Aorta (tissue), 5 donors: ENCODE results near the gene SH2B3. TPM values are rescaled to one million over a fixed set of nuclear protein-coding genes. Genes with fewer than 3 reads are reported as not detected.

ENCODE experiments used
- ATAC-seq: fragments of 200-7000 bp; cut with Tn5 transposase; one replicate; pipeline ENCODE4 v1.9.1; 2022; ENCODE audit warnings: moderate library complexity; ENCODE audit not compliant: low FRiP score
- DNase-seq, 2 donors: peaks; one replicate each; pipeline ENCODE4 v3.0.0-alpha.2; 2020
- H3K27ac ChIP-seq, 2 donors: one replicate each; pipeline ENCODE4 v1.5.1; 2013; ENCODE audit warnings: low read length in 2 of 2, mild to moderate bottlenecking in 2 of 2, moderate library complexity in 2 of 2, control low read depth in 1 of 2, inconsistent platforms in 1 of 2, low read depth in 1 of 2
- H3K27me3 ChIP-seq, 2 donors: one replicate each; pipeline ENCODE4 v1.6.1; 2013; ENCODE audit warnings: control low read depth in 1 of 2, low read length in 1 of 2, mild to moderate bottlenecking in 1 of 2, moderate library complexity in 1 of 2; ENCODE audit not compliant: insufficient read depth in 2 of 2, control insufficient read depth in 1 of 2
- H3K36me3 ChIP-seq, 2 donors: one replicate each; pipeline ENCODE4 v1.6.1; 2013; ENCODE audit warnings: control low read depth in 1 of 2, low read length in 1 of 2, mild to moderate bottlenecking in 1 of 2; ENCODE audit not compliant: insufficient read depth in 2 of 2, control insufficient read depth in 1 of 2
- H3K4me1 ChIP-seq, 2 donors: one replicate each; pipeline ENCODE4 v1.6.1; 2013; ENCODE audit warnings: low read length in 2 of 2, control low read depth in 1 of 2, mild to moderate bottlenecking in 1 of 2, moderate library complexity in 1 of 2; ENCODE audit not compliant: insufficient read depth in 2 of 2, control insufficient read depth in 1 of 2
- H3K4me3 ChIP-seq, 2 donors: one replicate each; pipeline ENCODE4 v1.5.1; 2013; ENCODE audit warnings: low read length in 2 of 2, control low read depth in 1 of 2, mild to moderate bottlenecking in 1 of 2
- H3K9me3 ChIP-seq: one replicate; pipeline ENCODE4 v1.6.1; 2013; ENCODE audit warnings: mild to moderate bottlenecking, low read length; ENCODE audit not compliant: control insufficient read depth
- WGBS, 2 donors: extraction: QIAGEN DNeasy Blood & Tissue Kit; methylation state at CpG; one replicate each; pipeline ENCODE4 v1.1.7; 2013; 5-methylcytosine and 5-hydroxymethylcytosine counted together
- intact Hi-C, 2 donors: fragments of 100-400 bp; cut with DNase I; formaldehyde crosslinking; loops; one replicate each; pipeline versions ENCODE4 v1.14.2 to v1.15.0; 2022
- polyA plus RNA-seq, 2 donors: library from polyadenylated mRNA; stranded (reverse); fragments of 200-250 nt; gene quantifications; one replicate each; pipeline ENCODE4 v1.2.3, GENCODE V29; 2013
- total RNA-seq, 2 donors: library from RNA; stranded (reverse); fragmentation: NEBNext Ultra II Directional; extraction: Animal tissue kit (Norgen Biotek cat#: 25700); gene quantifications; one replicate each; pipeline ENCODE4 v1.2.1, GENCODE V29; 2021
- donor health status: healthy with polysubstance abuse.
- donor health status: Bipolar disorder and iron deficiency.
- donor health status: DM: no; HTN: no; CAD: no.
- donor health status: DM: no; HTN: no; CAD: no.
- donor health status: DM: yes; HTN: yes; CAD: no.

Gene SH2B3
- total and polyA plus RNA-seq, 4 donors, result 11.4 to 45.5 (median 23.5) TPM

DNA sequence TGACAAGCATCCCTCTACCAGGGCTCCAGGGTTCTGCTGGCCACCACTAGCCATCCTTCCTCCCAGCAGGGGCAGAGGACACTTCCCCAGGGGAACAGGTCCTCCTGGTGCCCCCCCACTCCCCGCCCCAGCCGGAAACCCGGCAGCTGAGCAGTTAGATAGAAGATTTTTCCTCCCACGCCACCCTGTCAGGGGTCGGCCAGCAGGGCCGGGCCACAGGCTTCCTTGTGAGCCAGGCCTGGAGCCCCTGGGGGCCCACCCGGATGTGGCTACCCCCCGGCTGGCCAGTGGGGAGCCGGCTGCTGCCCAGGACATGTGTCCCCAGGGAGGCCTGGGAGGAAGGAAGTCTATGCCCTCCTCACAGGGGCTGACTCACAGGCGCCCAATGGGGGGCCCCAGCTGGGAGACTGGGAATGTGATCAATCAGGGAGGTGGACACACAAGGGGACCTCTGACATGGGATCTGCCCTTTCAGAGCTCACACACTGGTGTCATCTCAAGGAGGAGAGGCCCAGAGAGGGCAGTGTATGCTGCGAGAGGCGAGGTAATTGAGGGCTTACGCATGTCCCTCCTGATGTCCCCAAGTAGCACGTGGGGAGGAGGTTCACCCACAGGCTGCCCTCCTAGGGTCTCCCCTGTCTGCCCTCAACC, 4.2 kb downstream of the SH2B3 start:
- H3K27me3 ChIP-seq, result no peaks in the 10 kb centered on the region
- intact Hi-C loops, result loop anchor here in 1 of 2 donors (10.0 kb wide), 1 partner anchor 275 kb away; the partner anchor contains the start of genes ACAD10 and BRAP
- ATAC-seq (peak; percentile 9), DNase-seq (peak; percentile 75 to 86)
- H3K4me1 ChIP-seq, result no peaks in the 10 kb centered on the region
- peak overlapping the region in 1 of 2 donors; percentile 38 for H3K27ac ChIP-seq
- H3K36me3 ChIP-seq, result no peaks in the 10 kb centered on the region
- no peaks in the 10 kb centered on the region for H3K9me3 ChIP-seq
- H3K4me3 ChIP-seq, result no peak overlapping the region
- WGBS, 2 donors, result 45 to 51% methylated on average over 14 of the region's 14 CpGs

GRCh38 chr12:111410431-111411184, 4.9 kb downstream of the SH2B3 start:
- H3K9me3 ChIP-seq, result no peaks in the 10 kb centered on the region
- ATAC-seq (no peak), DNase-seq (no peak)
- H3K27me3 ChIP-seq, result no peaks in the 10 kb centered on the region
- intact Hi-C loops, result no loop called here
- no peaks in the 10 kb centered on the region for H3K36me3 ChIP-seq
- H3K4me1 ChIP-seq, result no peaks in the 10 kb centered on the region
- 58 to 61% methylated on average over 12 of the region's 12 CpGs for WGBS, 2 donors
- H3K27ac ChIP-seq, result peak overlapping the region in 1 of 2 donors; percentile 38
- no peak overlapping the region for H3K4me3 ChIP-seq

DNA sequence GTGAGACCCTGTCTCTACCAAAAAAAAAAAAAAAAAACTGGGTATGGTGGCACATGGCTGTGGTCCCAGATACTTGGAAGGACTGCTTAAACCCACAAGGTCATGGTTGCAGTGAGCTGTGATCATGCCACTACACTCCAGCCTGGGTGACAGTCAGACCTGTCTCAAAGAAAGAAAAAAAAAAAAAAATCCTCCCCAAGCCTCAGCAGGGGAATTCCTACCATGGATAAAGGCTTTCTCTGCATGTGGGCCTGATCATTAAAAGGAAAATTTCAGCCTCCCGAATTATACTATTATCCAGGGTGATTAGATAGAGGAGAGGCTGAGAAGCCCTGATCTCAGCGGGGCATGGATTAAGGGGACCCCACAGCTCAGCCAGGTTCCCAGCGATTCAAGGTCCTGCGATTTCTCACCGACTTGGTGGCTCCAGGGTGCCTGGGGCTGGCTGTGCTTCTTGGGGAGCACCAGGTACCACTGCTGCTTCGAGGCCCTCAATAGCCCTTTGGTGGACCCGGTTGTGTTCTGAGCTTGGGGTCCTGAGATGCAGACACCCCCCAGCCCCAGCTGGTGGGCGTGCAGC, 5.6 kb downstream of the SH2B3 start:
- no peaks in the 10 kb centered on the region for H3K9me3 ChIP-seq
- H3K4me1 ChIP-seq, result no peaks in the 10 kb centered on the region
- WGBS, 2 donors, result 90 to 91% methylated on average over 8 of the region's 8 CpGs
- H3K36me3 ChIP-seq, result no peaks in the 10 kb centered on the region
- no peaks in the 10 kb centered on the region for H3K27me3 ChIP-seq
- ATAC-seq (no peak), DNase-seq (no peak)
- intact Hi-C loops, result no loop called here
- no peak overlapping the region for H3K27ac ChIP-seq
- no peak overlapping the region for H3K4me3 ChIP-seq

GRCh38 chr12:111412007-111412829, 6.5 kb downstream of the SH2B3 start:
- Histone ChIP-seq H3K36me3 (no peaks in the 10 kb centered on the region), H3K4me3 (no peak overlapping the region), H3K27me3 (no peaks in the 10 kb centered on the region), H3K27ac (no peak overlapping the region), H3K4me1 (no peaks in the 10 kb centered on the region), H3K9me3 (no peaks in the 10 kb centered on the region)
- no peak for DNase-seq
- intact Hi-C loops, result no loop called here
- no peak for ATAC-seq
- 63 to 73% methylated on average over 15 of the region's 15 CpGs for WGBS, 2 donors

DNA sequence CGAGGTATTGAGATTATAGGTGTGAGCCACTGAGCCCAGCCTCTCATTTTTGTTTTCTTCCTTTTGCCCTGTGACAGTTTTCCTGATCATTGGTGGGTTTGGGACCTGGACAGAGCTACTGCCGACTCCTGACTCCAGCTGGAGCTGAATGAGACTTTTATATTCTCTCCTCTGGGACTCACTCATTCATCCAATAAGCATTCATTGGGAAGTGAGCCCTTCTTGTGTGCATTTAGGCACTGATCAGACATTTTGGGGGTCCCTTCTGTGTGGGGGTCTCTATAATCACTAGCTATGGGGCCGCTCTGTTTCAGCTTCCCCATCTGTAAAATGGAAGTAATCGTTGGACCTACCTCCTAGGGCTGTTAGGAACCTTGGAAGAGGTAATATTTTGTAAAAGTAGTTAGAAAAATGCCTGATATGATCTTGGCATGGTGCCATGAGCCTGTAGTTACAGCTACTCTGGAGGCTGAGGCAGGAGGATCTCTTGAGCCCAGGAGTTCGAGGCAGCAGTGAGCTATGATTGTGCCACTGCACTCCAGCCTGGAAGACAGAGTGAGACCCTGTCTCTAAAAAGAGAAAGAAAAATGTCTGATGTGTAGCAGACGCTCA, 7.2 kb downstream of the SH2B3 start:
- H3K27ac ChIP-seq, result no peak overlapping the region
- WGBS, 2 donors, result 62 to 67% methylated on average over 6 of the region's 6 CpGs

DNA sequence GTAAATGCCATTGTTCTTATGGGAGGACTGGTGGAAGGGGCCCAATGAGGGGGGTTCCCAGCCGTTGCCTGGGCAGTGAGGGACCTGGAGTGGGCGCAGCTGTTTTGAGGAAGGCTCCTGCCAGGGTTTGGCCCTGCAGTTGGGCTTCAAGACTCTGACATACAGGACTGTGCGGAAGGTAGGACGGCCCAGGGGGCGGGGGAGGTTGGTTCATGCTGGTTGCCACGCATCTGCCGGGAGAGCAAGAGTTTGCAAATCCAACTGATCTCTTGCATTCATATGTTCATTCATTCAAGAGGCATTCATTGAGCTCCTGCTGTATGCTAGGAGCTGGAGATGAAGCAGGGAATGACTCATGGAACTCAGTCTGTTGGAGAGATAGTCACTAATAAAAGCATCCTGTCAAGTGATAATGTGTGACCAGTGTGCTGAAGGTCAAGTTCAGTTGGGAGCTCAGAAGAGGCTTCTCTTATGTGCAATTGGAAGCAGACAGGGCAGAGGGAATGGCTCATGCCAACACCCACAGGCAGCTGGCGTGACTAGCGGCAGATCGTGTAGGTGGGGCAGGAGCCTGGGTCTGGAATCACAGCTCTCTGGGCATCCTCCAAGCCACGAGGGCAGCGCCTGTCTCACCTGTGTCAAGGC, 7.8 kb downstream of the SH2B3 start:
- 79 to 82% methylated on average over 12 of the region's 12 CpGs for WGBS, 2 donors
- Histone ChIP-seq H3K9me3 (no peaks in the 10 kb centered on the region), H3K36me3 (peaks cover 0 to under 1% of the 10 kb centered on the region in 2 donors), H3K27ac (no peak overlapping the region), H3K27me3 (no peaks in the 10 kb centered on the region), H3K4me3 (no peak overlapping the region), H3K4me1 (no peaks in the 10 kb centered on the region)
- intact Hi-C loops, result no loop called here
- no peak for DNase-seq
- ATAC-seq, result no peak

More for the DNA sequence above, 7.2 kb downstream of the SH2B3 start:
- no peaks in the 10 kb centered on the region for H3K4me1 ChIP-seq
- intact Hi-C loops, result no loop called here
- no peak for ATAC-seq
- no peak for DNase-seq
- H3K27me3 ChIP-seq, result no peaks in the 10 kb centered on the region
- no peaks in the 10 kb centered on the region for H3K9me3 ChIP-seq
- no peaks in the 10 kb centered on the region for H3K36me3 ChIP-seq
- H3K4me3 ChIP-seq, result no peak overlapping the region

DNA sequence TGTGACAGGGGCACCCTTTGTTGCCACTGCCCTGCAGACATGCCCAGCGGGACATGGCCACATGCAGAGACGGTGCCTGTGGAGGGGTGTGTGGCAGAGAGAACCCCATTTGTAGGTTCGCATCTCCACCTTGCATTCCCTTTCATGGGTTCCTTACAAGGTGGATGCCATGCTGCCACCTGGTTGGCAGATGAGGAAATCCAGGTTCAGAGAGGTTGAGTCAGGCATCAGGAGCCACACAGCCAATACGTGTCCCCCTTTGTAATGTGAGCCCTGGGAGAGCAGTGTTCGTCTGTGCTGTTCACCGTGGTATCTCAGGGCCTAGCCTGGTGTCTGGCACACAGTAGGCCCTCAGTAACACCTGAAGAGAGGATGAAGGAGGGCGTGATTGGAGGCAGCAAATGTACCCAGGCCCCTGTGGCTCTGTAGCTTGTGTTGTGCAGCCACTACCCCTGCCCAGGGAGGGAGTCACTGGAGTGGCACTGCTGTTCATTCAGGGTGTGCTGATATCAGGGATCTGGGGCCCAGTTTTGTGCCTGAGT, 9.1 kb downstream of the SH2B3 start:
- Histone ChIP-seq H3K4me3 (no peak overlapping the region), H3K27ac (no peak overlapping the region), H3K36me3 (peaks cover 0 to 4% of the 10 kb centered on the region in 2 donors), H3K9me3 (no peaks in the 10 kb centered on the region), H3K27me3 (no peaks in the 10 kb centered on the region), H3K4me1 (no peaks in the 10 kb centered on the region)
- ATAC-seq, result no peak
- 91 to 97% methylated on average over 7 of the region's 7 CpGs for WGBS, 2 donors
- no peak for DNase-seq
- intact Hi-C loops, result no loop called here
